Measurements from ENCODE around the gene CASP3.
"Not testable (repeated sequence)": the region's sequence is repeated elsewhere in the genome, so short reads cannot be mapped to it uniquely, and the experiment has no call there.

Gene CASP3

GRCh38 chr4:184664445-184665210 lies 15.4 kb upstream of the CASP3 start:
- peak; percentile 30 for DNase-seq (ENCODE audit: low spot score)

- DNase-seq (ENCODE audit: low spot score), result no peak
Measured at GRCh38 chr4:184662236-184662635, 13.0 kb upstream of the CASP3 start.

- DNase-seq (ENCODE audit: low spot score), result no peak
Measured at GRCh38 chr4:184660978-184661377, 11.7 kb upstream of the CASP3 start.

GRCh38 chr4:184657820-184658219 lies 8.6 kb upstream of the CASP3 start:
- DNase-seq (ENCODE audit: low spot score), result not testable (repeated sequence)

- DNase-seq (ENCODE audit: low spot score), result no peak
Measured at GRCh38 chr4:184657144-184657543, 7.9 kb upstream of the CASP3 start.

GRCh38 chr4:184655889-184656869 lies 6.9 kb upstream of the CASP3 start:
- no peak for DNase-seq (ENCODE audit: low spot score)

GRCh38 chr4:184653650-184654049 lies 4.4 kb upstream of the CASP3 start:
- no peak for DNase-seq (ENCODE audit: low spot score)

- not testable (repeated sequence) for DNase-seq (ENCODE audit: low spot score)
Measured at GRCh38 chr4:184652681-184653080, 3.4 kb upstream of the CASP3 start.

GRCh38 chr4:184651899-184652298 lies 2.7 kb upstream of the CASP3 start:
- no peak for DNase-seq (ENCODE audit: low spot score)

GRCh38 chr4:184649971-184650855 lies 966 bp upstream of the CASP3 start:
- DNase-seq (ENCODE audit: low spot score), result peak; percentile 62

- peak; percentile 49 for DNase-seq (ENCODE audit: low spot score)
Measured at GRCh38 chr4:184648313-184649025, 778 bp downstream of the CASP3 start.

- peak; percentile 31 for DNase-seq (ENCODE audit: low spot score)
Measured at GRCh38 chr4:184648054-184648312, 1.3 kb downstream of the CASP3 start.

- DNase-seq (ENCODE audit: low spot score), result peak; percentile 57
Measured at GRCh38 chr4:184647266-184648053, 1.8 kb downstream of the CASP3 start.

- DNase-seq (ENCODE audit: low spot score), result peak; percentile 56
Measured at GRCh38 chr4:184645904-184646610, 3.2 kb downstream of the CASP3 start.

- peak; percentile 43 for DNase-seq (ENCODE audit: low spot score)
Measured at GRCh38 chr4:184644553-184645307, 4.5 kb downstream of the CASP3 start.

GRCh38 chr4:184643731-184644130 lies 5.5 kb downstream of the CASP3 start:
- peak; percentile 3 for DNase-seq (ENCODE audit: low spot score)

- DNase-seq (ENCODE audit: low spot score), result no peak
Measured at GRCh38 chr4:184641451-184641850, 7.8 kb downstream of the CASP3 start.

GRCh38 chr4:184641022-184641421 lies 8.2 kb downstream of the CASP3 start:
- DNase-seq (ENCODE audit: low spot score), result no peak

- DNase-seq (ENCODE audit: low spot score), result no peak
Measured at GRCh38 chr4:184636897-184637296, 12.3 kb downstream of the CASP3 start.
